CD1c-positive myeloid dendritic cell (primary cell): Measurements from ENCODE around the gene PPP1R16B.

Experiments
- DNase-seq: peaks from one replicate; pipeline ENCODE4 v3.0.0-alpha.2; 2016; ENCODE audit errors: extremely low spot score

The PPP1R16B gene

GRCh38 chr20:38963745-38964144, 158.2 kb downstream of the PPP1R16B start:
- no peak for DNase-seq

- DNase-seq: no peak
Observed at GRCh38 chr20:38965264-38965663, 159.8 kb downstream of the PPP1R16B start.

- DNase-seq: no peak
Observed at GRCh38 chr20:38968090-38968489, 162.6 kb downstream of the PPP1R16B start.

GRCh38 chr20:38969708-38970107, 164.2 kb downstream of the PPP1R16B start:
- no peak for DNase-seq

- DNase-seq: no peak
Observed at GRCh38 chr20:38970302-38970701, 164.8 kb downstream of the PPP1R16B start.
